ENCODE results near the gene PSMB7.
A peak's percentile ranks its signal among the peaks of the same experiment; 100 is the strongest.

The PSMB7 gene

GRCh38 chr9:124399968-124400940 is 15.0 kb downstream of the PSMB7 start:
- Histone ChIP-seq H3K36me3 (peaks cover 37% of the 10 kb centered on the region), H3K4me3 (ENCODE audit: low read depth, low read length) (no peak overlapping the region), H3K9me3 (no peaks in the 10 kb centered on the region), H3K4me1 (no peaks in the 10 kb centered on the region), H3K27me3 (no peaks in the 10 kb centered on the region)
- TF ChIP-seq CTCF (IDR thresholded peaks at IDR 0.05; ENCODE audit: low read depth, low read length): no peak
- no peak for DNase-seq

GRCh38 chr9:124399323-124399967 is 15.8 kb downstream of the PSMB7 start:
- no peak for DNase-seq
- peaks cover 34% of the 10 kb centered on the region for H3K36me3 ChIP-seq
- H3K4me1 ChIP-seq: no peaks in the 10 kb centered on the region
- no peak for TF ChIP-seq CTCF (IDR thresholded peaks at IDR 0.05; ENCODE audit: low read depth, low read length)
- no peaks in the 10 kb centered on the region for H3K9me3 ChIP-seq
- no peaks in the 10 kb centered on the region for H3K27me3 ChIP-seq
- H3K4me3 ChIP-seq (ENCODE audit: low read depth, low read length): no peak overlapping the region

GRCh38 chr9:124398191-124398935 is 16.9 kb downstream of the PSMB7 start:
- H3K36me3 ChIP-seq: peaks cover 26% of the 10 kb centered on the region
- no peak overlapping the region for H3K4me3 ChIP-seq (ENCODE audit: low read depth, low read length)

GRCh38 chr9:124395826-124396225 is 19.4 kb downstream of the PSMB7 start:
- Histone ChIP-seq H3K4me3 (ENCODE audit: low read depth, low read length) (no peak overlapping the region), H3K4me1 (peaks cover 11% of the 10 kb centered on the region), H3K36me3 (peaks cover 6% of the 10 kb centered on the region), H3K9me3 (no peaks in the 10 kb centered on the region), H3K27me3 (no peaks in the 10 kb centered on the region)
- no peak for TF ChIP-seq CTCF (IDR thresholded peaks at IDR 0.05; ENCODE audit: low read depth, low read length)
- no peak for DNase-seq

More at GRCh38 chr9:124398191-124398935, 16.9 kb downstream of the PSMB7 start:
- TF ChIP-seq CTCF (IDR thresholded peaks at IDR 0.05; ENCODE audit: low read depth, low read length): no peak
- H3K9me3 ChIP-seq: no peaks in the 10 kb centered on the region
- H3K4me1 ChIP-seq: no peaks in the 10 kb centered on the region
- DNase-seq: no peak
- no peaks in the 10 kb centered on the region for H3K27me3 ChIP-seq

GRCh38 chr9:124394596-124394995 is 20.6 kb downstream of the PSMB7 start:
- no peak overlapping the region for H3K4me3 ChIP-seq (ENCODE audit: low read depth, low read length)
- no peaks in the 10 kb centered on the region for H3K9me3 ChIP-seq
- H3K4me1 ChIP-seq: peaks cover 12% of the 10 kb centered on the region
- DNase-seq: no peak
- no peaks in the 10 kb centered on the region for H3K27me3 ChIP-seq
- peaks cover 6% of the 10 kb centered on the region for H3K36me3 ChIP-seq
- TF ChIP-seq CTCF (IDR thresholded peaks at IDR 0.05; ENCODE audit: low read depth, low read length): peak; percentile 28; the same call in 1 of the 2 replicates

All from BE2C (cell line).